ENCODE data around the gene GAGE1. TPM values are rescaled to one million over a fixed set of nuclear protein-coding genes. Genes with fewer than 3 reads are reported as not detected.
A peak's percentile ranks its signal among the peaks of the same experiment; 100 is the strongest.
"Not testable (repeated sequence)": the region's sequence is repeated elsewhere in the genome, so short reads cannot be mapped to it uniquely, and the experiment has no call there.

Gene GAGE1, protein sequence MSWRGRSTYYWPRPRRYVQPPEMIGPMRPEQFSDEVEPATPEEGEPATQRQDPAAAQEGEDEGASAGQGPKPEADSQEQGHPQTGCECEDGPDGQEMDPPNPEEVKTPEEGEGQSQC
- total RNA-seq (2014; rRNA removed; shearing (Covaris generic)) = not detected in 2 replicates

DNA sequence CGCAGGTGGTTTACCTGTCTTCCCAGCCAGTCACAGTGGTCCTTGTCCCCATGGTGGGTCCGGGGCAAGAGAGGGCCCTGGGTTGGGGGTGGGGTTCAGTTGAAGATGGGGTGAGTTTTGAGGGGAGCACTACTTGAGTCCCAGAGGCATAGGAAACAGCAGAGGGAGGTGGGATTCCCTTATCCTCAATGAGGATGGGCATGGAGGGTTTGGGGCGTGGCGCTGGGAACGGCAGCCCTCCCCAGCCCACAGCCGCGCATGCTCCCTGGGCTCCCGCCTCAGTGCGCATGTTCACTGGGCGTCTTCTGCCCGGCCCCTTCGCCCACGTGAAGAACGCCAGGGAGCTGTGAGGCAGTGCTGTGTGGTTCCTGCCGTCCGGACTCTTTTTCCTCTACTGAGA lies at the start of gene GAGE1:
Gene GAGE1, plus strand, starts transcription at position 301 of the 400 bp plus-strand sequence. CDS start 1,155 bp downstream, outside the sequence.
- DNase-seq (ENCODE audit: low spot score) = not testable (repeated sequence)

DNA sequence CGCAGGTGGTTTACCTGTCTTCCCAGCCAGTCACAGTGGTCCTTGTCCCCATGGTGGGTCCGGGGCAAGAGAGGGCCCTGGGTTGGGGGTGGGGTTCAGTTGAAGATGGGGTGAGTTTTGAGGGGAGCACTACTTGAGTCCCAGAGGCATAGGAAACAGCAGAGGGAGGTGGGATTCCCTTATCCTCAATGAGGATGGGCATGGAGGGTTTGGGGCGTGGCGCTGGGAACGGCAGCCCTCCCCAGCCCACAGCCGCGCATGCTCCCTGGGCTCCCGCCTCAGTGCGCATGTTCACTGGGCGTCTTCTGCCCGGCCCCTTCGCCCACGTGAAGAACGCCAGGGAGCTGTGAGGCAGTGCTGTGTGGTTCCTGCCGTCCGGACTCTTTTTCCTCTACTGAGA lies 47.8 kb upstream of the GAGE1 start, which contains the start of gene GAGE12E:
Gene GAGE12E, plus strand, starts transcription at position 301 of the 400 bp plus-strand sequence. CDS start 1,155 bp downstream, outside the sequence.
- DNase-seq (ENCODE audit: low spot score) = not testable (repeated sequence)

DNA sequence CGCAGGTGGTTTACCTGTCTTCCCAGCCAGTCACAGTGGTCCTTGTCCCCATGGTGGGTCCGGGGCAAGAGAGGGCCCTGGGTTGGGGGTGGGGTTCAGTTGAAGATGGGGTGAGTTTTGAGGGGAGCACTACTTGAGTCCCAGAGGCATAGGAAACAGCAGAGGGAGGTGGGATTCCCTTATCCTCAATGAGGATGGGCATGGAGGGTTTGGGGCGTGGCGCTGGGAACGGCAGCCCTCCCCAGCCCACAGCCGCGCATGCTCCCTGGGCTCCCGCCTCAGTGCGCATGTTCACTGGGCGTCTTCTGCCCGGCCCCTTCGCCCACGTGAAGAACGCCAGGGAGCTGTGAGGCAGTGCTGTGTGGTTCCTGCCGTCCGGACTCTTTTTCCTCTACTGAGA lies 38.3 kb upstream of the GAGE1 start, which contains the start of gene GAGE12F:
Gene GAGE12F, plus strand, starts transcription at position 301 of the 400 bp plus-strand sequence. CDS start 1,155 bp downstream, outside the sequence.
- DNase-seq (ENCODE audit: low spot score) = not testable (repeated sequence)

DNA sequence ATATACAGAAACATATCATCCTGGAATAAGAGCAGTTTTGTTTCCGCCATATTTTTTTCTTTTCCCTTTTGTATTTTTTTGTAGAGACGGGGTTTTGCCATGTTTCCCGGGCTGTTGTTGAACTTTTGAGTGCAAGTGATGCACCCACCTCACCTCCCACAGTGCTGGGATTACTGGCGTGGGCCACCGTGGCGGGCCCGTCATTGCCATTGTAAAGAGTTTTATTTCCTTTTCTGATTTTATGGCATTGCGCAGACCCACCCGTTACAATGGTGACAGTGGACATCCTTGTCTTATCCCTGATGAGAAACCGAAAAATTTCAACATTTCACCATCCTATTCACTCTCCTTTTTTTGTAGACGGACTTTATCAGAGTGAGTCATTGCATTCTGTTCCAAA lies 30.1 kb upstream of the GAGE1 start:
- not testable (repeated sequence) for DNase-seq (ENCODE audit: low spot score)

DNA sequence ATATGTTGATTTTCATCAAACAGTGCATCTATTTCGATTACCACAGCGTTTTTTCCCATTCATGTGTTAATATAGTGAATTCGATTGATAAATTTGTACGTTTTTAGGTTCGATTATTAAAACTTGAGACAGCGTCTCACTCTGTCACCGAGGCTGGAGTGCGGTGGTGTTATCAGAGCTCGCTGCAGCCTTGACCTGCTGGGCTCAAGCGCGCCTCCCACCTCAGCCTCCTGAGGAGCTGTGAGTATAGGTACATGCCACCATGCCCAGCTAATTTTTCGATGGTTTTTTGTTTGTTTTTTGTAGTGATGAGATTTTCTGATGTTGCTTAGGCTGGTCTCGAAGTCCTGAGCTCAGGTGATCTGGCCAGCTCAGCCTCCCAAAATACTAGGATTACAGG lies 29.7 kb upstream of the GAGE1 start:
- not testable (repeated sequence) for DNase-seq (ENCODE audit: low spot score)

DNA sequence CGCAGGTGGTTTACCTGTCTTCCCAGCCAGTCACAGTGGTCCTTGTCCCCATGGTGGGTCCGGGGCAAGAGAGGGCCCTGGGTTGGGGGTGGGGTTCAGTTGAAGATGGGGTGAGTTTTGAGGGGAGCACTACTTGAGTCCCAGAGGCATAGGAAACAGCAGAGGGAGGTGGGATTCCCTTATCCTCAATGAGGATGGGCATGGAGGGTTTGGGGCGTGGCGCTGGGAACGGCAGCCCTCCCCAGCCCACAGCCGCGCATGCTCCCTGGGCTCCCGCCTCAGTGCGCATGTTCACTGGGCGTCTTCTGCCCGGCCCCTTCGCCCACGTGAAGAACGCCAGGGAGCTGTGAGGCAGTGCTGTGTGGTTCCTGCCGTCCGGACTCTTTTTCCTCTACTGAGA lies 28.7 kb upstream of the GAGE1 start, which contains the start of gene GAGE12G:
Gene GAGE12G, plus strand, starts transcription at position 301 of the 400 bp plus-strand sequence. CDS start 1,155 bp downstream, outside the sequence.
- not testable (repeated sequence) for DNase-seq (ENCODE audit: low spot score)

DNA sequence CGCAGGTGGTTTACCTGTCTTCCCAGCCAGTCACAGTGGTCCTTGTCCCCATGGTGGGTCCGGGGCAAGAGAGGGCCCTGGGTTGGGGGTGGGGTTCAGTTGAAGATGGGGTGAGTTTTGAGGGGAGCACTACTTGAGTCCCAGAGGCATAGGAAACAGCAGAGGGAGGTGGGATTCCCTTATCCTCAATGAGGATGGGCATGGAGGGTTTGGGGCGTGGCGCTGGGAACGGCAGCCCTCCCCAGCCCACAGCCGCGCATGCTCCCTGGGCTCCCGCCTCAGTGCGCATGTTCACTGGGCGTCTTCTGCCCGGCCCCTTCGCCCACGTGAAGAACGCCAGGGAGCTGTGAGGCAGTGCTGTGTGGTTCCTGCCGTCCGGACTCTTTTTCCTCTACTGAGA lies 19.2 kb upstream of the GAGE1 start, which contains the start of gene GAGE12H:
Gene GAGE12H, plus strand, starts transcription at position 301 of the 400 bp plus-strand sequence. CDS start 1,155 bp downstream, outside the sequence.
- not testable (repeated sequence) for DNase-seq (ENCODE audit: low spot score)

DNA sequence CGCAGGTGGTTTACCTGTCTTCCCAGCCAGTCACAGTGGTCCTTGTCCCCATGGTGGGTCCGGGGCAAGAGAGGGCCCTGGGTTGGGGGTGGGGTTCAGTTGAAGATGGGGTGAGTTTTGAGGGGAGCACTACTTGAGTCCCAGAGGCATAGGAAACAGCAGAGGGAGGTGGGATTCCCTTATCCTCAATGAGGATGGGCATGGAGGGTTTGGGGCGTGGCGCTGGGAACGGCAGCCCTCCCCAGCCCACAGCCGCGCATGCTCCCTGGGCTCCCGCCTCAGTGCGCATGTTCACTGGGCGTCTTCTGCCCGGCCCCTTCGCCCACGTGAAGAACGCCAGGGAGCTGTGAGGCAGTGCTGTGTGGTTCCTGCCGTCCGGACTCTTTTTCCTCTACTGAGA lies 9.6 kb upstream of the GAGE1 start, which contains the start of gene GAGE2A:
Gene GAGE2A, plus strand, starts transcription at position 301 of the 400 bp plus-strand sequence. CDS start 1,155 bp downstream, outside the sequence.
- DNase-seq (ENCODE audit: low spot score) = not testable (repeated sequence)

DNA sequence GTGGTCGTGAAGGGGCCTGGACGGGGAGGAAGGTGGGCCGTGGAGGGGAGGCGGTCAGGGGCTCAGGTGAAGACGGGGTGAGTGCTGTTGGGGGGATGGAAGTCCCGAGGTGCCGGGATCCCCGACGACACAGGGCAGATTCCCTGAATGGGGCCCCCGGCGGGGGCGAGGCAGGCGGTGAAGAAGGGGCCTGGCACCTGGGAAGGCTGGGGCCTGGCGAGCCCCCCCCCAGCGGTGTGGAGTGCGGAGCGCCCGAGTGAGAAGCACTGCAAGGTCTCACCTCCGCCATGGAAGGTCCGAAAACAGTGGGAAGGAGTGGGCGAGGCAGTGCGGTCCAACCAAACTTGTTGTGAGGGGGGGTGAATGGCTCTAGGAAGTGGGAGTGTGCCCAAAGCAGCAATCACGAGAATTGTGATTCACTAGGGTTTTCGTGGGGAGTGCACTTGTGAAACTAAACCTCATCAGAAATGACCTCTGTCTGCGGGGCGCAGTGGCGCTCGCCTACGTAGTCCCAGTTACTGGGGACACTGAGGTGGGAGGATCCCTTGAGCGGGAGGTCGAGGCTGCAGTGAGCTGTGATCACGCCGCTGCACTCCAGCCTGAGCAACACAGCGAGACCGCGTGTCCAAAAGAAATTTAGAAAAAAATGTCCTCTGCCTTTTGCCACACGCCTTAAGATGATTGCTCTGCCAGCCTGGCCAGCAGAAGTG lies 8.9 kb upstream of the GAGE1 start:
- not testable (repeated sequence) for DNase-seq (ENCODE audit: low spot score)

DNA sequence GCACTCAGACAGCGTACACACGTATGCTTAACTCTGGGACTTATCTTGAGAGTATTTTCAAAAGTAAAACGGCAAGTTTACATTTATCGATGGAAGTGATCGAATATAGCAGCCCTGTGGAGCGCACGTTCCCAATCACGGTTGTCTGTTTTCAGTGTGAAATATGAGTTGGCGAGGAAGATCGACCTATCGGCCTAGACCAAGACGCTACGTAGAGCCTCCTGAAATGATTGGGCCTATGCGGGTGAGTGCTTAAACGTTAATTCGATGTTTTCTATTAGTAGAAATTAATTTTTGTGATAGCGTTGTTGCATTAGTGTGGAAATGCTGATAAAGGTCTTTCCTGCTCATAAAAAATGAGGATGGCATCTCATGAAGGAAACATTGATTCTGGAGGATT lies 8.3 kb upstream of the GAGE1 start:
- not testable (repeated sequence) for DNase-seq (ENCODE audit: low spot score)

DNA sequence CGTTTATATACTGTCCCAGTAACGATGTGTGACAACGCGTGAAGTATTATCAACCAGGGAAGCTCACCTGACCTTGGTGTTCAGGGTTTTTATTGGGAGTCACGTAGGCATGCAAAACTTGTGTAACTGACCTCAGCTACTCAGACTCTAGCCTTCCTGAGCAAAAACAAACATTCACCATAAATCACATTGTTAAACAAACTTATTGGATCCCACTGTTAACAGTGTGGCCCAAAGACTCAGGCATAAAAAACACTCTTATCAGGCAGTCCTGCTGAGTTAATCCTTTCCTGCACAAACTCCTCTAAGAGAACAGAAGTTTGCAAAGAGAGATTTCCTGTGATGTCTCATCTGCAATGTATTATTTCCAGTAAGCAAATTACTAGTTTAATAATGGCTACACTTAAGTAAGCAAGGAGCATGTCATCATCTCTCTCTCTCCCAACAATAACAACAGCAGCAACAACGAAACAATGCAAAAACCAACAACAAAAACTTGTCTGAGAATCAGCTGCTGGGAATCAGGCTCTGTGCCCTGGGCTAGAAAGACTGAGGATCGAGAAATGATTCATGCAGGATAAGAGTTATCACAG lies 12.0 kb downstream of the GAGE1 start:
- DNase-seq (ENCODE audit: low spot score) = peak; percentile 21

DNA sequence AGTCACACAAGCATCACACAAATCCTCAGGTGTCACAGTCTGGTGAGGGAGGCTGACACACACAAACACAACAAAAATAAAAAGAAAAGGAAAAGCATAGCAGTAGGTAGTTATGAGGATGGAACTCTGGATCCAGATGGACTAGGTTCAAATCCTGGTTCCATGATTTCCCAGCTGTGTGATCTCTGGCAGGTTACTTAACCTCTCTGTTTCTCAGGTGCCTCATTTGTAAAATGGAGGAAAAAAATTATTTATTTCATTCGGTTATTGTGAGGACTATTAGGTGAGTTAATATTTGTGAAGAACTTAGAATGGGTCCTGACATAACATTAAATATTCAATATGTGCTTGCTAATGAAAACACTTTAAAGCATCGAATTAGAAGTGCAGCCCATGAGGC lies 19.8 kb downstream of the GAGE1 start:
- DNase-seq (ENCODE audit: low spot score) = no peak

DNA sequence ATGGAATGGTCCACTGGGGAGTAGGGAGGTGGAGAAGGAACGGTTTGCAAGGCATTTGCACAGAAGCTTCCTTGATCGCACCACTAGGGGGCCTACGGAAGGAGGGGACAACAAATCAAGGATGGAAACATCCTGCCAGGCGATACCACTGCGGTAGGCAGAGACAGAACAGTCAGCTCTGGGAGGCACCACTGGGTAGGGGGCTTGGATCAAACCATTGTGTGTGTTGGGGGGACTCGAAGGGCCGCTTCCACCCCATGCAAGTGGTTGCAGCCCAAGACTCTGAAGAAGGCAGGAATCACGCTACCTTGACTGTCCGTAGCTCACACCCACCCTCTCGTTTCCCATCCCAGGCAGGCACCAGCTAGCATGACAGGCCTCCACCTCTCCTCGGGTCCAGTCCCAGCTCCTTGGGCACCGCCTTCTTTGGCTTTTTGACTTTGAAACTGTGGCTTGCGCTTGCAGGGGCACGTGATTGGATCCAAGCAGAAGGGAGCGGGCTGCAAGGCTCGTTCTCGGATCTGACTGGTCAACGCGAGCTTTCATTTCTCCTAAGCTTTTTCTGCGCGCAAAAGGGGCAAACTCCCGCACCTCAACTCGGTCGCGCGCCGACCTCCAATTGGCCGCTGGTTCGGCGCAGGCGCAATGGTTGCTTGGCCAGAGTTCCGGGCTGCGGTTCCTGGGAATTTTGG lies 28.4 kb downstream of the GAGE1 start:
- DNase-seq (ENCODE audit: low spot score) = peak; percentile 23

DNA sequence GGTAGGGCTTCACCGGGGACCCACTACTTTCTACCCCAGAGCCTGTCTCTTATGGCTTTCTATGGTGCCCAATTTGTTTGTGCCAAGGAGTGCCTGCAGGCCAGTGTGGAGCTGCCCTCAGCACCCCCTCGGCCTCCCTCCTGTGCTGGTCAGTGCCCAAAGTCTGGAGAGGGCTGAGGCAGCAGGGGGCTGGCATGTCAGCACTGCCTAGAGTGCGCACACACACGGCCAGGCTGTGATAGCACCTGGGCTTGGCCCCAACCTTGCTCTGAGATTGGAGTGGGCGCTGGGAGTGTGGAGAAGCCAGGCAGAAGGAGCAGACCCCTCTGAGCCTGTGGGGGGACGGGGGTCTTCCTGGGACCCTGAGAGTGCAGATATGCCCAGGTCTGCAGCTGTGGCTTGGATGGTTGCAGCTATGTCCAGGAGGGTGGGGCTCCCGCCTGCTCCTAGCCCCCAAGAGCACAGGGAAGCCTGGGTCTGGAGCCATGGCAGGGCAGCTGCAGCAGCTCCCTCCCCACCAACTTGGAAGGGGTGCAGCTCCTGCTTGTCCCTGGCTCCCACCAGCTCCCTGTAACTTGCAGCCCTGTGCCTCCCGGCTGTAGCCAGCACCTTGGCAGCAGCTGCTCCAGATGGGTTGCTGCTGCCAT lies 46.3 kb downstream of the GAGE1 start:
- DNase-seq (ENCODE audit: low spot score) = no peak

DNA sequence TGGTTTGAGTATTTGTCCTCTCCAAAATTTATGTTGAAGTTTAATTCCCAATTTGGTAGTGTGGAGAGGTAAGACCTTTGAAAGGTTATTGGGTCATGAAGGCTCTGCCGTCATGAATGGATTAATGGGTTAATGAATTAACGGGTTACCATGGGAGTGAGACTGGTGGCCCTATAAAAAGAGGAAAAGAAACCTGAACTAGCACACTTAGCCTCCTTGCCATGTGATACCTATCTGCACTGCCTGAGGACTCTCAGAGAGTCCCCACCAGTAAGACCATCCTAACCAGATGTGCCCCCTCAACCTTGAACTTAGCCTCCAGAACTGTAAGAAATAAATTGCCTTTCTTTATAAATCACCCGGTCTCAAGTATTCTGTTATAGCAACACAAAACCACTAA lies 57.7 kb downstream of the GAGE1 start:
- no peak for DNase-seq (ENCODE audit: low spot score)

Other genes starting within 250 kb of the GAGE1 start
- gene GAGE12C, start 66.8 kb upstream of the GAGE1 start, total RNA-seq (2014; rRNA removed; shearing (Covaris generic)) = 0.90 TPM in 1 of 2 replicates, not detected in the other
- 0.90 TPM in 1 of 2 replicates, not detected in the other for gene GAGE12D, start 57.3 kb upstream of the GAGE1 start, total RNA-seq (2014; rRNA removed; shearing (Covaris generic))
- gene GAGE12E, start 47.7 kb upstream of the GAGE1 start, total RNA-seq (2014; rRNA removed; shearing (Covaris generic)) = not detected in 2 replicates
- 0.35 TPM in 1 of 2 replicates, not detected in the other for gene GAGE12F, start 38.2 kb upstream of the GAGE1 start, total RNA-seq (2014; rRNA removed; shearing (Covaris generic))
- 0.35 TPM in 1 of 2 replicates, not detected in the other for gene GAGE12G, start 28.6 kb upstream of the GAGE1 start, total RNA-seq (2014; rRNA removed; shearing (Covaris generic))
- gene GAGE12H, start 19.1 kb upstream of the GAGE1 start, total RNA-seq (2014; rRNA removed; shearing (Covaris generic)) = not detected in 2 replicates
- gene GAGE2A, start 9.5 kb upstream of the GAGE1 start, total RNA-seq (2014; rRNA removed; shearing (Covaris generic)) = not detected in 2 replicates
- 0.39 and 0.41 TPM in 2 replicates for gene PAGE1, start 97.0 kb downstream of the GAGE1 start, total RNA-seq (2014; rRNA removed; shearing (Covaris generic))
- not detected in 2 replicates for gene PAGE4, start 230.3 kb downstream of the GAGE1 start, total RNA-seq (2014; rRNA removed; shearing (Covaris generic))